Ureter (tissue), 1 donor: Measurements from ENCODE around the gene PLXNA2. TPM values are rescaled to one million over a fixed set of nuclear protein-coding genes. Genes with fewer than 3 reads are reported as not detected.

ENCODE experiments used
- DNase-seq: peaks from one replicate; pipeline ENCODE4 v3.0.0-alpha.2; 2020; ENCODE audit warnings: low spot score
- total RNA-seq: library from RNA; stranded (reverse); gene quantifications from one replicate; pipeline ENCODE4 v1.2.4, GENCODE V29; 2023
- donor health status: DM: yes; HTN: yes; CAD: no.

Gene PLXNA2, protein sequence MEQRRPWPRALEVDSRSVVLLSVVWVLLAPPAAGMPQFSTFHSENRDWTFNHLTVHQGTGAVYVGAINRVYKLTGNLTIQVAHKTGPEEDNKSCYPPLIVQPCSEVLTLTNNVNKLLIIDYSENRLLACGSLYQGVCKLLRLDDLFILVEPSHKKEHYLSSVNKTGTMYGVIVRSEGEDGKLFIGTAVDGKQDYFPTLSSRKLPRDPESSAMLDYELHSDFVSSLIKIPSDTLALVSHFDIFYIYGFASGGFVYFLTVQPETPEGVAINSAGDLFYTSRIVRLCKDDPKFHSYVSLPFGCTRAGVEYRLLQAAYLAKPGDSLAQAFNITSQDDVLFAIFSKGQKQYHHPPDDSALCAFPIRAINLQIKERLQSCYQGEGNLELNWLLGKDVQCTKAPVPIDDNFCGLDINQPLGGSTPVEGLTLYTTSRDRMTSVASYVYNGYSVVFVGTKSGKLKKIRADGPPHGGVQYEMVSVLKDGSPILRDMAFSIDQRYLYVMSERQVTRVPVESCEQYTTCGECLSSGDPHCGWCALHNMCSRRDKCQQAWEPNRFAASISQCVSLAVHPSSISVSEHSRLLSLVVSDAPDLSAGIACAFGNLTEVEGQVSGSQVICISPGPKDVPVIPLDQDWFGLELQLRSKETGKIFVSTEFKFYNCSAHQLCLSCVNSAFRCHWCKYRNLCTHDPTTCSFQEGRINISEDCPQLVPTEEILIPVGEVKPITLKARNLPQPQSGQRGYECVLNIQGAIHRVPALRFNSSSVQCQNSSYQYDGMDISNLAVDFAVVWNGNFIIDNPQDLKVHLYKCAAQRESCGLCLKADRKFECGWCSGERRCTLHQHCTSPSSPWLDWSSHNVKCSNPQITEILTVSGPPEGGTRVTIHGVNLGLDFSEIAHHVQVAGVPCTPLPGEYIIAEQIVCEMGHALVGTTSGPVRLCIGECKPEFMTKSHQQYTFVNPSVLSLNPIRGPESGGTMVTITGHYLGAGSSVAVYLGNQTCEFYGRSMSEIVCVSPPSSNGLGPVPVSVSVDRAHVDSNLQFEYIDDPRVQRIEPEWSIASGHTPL (N-terminal part only)
- total RNA-seq: 51.7 TPM

DNA sequence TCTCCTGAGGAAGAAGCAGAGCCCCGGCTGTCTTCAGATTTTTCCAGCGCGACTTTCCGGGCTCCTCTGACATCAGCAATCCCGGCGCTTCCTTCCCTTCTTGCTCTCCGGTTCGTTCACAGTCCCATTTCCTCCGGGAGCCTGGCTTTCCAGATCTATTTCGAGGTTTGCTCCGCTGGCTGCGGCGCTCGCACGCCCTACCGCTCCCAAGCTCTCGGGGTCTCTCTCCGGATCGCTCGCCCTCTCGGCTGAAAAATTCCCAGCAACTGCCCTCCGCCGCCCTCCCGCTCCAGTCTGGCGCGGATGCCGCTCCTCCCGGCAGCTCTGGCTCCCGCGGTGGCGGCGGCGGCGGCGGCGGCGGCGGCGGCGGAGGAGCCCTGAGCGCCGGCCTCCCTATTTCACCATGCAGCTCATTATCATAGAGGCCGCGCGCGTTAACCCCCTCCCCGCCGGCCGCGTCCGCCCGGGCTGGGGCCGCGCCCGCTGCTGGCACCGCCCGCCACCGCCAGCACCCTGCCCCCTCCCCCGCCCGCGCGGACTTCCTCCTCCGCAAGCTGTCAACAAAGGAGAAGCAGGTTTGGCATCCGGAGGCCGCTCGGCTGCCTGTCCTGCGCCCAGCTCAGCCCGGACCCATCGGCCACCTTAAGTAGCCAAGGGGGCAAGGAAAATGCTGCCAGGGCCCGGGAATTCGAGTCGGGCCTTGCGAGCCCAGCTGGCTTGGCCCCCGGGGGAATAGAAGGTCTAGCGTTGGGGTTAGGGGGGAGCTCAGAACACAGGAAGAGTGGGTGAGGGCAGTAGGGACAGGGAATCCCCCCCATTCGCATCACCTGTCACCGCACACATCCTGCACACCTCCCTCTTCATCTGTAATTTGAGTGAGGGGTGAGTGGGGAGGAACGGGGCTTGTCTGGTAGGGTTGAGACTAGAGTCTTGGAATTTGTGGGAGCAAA lies at the start of gene PLXNA2:
TSS of gene PLXNA2 (minus strand) at position 418 of the 950 bp plus-strand sequence. CDS start 26,462 bp downstream, outside the sequence.
- peak; percentile 91 for DNase-seq

DNA sequence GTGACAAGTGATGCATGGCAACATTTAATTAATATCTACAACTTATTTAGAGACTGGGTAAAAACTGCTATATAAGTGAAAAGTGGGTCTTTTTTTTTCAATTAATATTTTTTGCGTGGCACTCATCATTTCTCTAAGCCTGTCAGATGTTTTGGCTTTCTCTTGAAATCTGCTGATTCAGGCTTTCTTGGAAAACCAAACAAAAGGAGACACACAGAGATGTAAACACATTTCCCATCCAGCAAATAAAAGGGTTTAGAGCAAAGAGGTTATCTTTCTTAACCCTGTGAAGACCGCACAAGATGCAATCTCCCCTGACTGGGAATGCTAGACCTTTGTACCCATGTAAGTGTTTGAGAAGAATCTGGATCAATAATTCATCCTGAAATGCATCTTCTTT lies 48.7 kb upstream of the PLXNA2 start:
- DNase-seq: no peak

- no peak for DNase-seq
Observed at GRCh38 chr1:208291923-208292711, 47.9 kb upstream of the PLXNA2 start.

DNA sequence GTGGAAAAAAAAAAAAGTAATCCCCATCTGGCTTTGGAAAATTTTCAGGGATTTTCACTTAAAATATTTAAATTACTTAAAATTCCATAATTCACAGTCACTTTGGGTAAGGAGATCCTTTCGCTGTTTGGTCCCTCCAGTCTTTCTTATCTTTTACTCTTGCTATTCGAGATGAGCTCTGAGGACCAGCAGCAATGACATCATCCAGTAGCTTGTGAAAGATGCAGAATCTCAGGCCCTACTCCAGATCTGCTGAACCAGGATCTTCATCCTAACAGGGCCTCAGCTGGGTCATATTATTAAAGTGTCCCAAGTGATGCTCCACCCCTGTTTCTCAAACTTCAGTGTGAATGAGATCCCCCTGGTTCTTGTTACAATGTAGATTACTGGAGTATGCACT lies 46.9 kb upstream of the PLXNA2 start:
- DNase-seq: no peak

DNA sequence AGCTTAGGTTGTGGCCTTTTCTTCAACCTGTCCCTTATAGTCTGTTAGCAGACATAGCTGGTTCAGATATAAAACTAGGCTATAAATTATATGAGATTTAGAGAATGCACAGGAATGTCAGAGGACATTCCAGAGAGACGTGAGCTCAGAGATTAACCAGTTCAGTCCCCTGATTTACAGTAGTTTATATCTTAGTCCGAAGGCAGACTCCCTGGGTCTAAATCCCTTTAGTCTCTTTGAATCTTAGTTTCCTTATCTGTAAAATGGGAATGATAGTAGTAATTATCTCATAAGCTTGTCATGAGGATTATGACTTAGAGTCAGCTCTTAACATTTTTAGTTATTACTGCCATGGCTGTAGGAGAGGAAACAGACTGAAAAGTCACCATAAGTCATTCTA lies 45.5 kb upstream of the PLXNA2 start:
- no peak for DNase-seq

DNA sequence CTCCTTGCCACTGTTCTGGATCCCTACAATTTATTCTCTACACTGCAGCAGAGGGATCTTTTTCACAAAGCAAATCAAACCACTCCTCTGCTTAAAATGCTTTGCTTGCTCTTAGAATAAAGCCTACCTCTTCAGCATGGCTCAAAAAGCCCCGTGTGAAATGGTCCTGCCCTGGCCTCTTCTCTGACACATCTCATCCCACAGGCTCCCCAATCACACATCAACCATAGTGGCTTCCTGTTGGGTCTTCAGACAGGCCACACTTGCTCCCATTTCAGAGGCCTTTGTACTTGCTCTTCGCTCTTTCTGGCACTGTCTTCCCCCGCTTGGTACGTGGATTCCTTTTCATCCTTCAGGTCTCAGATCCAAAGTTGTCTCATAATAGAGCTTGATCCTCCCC lies 44.3 kb upstream of the PLXNA2 start:
- DNase-seq: no peak

GRCh38 chr1:208280681-208281450 lies 36.7 kb upstream of the PLXNA2 start:
- no peak for DNase-seq

DNA sequence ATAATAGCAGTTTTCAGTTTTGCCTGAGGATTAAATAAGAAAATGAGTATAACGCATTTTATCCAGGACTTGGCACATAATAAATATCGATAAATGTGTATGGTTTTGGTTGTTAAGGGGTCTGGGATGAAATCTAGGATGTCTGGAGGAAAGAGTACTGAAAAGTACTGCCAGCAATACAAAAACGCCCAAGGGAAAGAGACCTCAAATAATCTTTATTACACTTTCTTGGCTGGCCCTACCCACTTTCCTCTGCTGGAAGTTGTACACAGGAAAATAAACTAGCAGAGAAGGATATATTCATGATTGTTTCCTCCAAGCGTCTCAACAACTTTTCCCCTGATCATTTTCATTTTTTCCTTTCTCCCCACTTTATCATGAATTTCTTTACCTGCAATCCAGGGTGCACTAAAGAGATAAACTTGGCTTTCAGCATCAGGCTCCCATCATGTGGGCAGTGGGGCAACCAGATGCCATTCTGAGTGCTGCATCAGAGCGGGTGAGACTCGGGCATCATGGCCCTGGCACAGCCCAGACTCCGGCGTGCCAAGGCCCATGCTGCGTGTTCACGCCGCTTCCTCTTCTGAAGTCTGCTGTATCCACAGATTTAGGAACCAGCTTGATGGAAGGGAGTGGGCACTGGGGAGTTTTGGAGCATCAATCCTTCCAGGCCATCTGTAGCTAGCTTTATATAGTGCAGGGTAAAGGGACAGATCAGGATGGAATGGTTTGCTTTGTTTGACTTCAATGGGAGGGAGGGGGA lies 35.8 kb upstream of the PLXNA2 start:
- no peak for DNase-seq

DNA sequence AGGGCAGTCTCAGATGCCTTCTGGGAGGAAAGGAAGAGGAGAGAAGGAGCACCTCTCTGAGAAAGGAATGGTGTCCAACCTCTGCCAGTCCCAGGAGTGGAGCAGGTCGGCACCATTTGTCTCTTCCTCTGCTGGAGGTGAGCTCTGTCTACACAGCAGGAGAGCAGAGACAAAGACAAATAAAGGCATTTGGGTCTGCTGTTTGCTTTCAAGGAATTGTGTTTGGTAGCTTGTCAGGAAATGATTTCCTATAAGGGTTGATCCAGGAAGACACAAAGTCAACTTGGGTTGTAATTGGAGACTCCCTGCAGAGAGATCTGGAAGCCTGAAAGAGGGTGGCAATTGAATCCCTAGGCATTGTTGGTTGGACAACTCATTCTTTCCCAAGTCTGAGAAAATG lies 34.5 kb upstream of the PLXNA2 start:
- DNase-seq: no peak

DNA sequence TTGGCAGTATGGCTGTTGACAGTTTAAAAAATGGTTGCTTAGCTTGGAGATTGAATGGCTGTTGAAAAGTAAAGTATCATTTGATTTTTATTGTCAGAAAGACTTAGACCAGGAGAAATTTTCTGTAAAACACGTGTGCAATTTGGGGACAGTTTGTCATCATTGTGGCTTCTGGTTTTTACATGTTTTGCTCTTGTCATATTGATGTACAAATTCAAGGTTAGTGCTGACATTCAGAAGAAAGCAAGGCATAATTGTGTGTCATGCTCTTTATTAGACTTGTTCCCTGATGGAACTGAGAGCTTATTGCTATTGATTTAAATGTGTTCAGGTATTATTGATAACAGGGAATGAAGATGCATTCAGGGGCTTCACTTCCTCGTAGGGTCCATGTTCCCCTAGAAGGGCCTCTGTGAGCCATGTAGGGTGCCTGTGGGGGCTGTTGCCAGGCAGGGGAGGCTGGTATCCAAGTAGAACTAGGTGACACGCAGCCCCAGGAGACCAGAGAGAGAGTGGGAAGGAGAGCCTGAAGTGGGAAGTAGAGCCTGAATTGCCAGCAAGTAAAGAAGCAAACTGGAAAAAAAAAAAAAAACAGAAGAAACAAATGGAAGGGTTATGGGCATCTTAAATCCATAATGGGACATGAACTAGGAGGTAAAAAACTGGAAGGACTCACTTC lies 32.7 kb upstream of the PLXNA2 start:
- DNase-seq: no peak

GRCh38 chr1:208275083-208275482 lies 30.9 kb upstream of the PLXNA2 start:
- no peak for DNase-seq

GRCh38 chr1:208273386-208274017 lies 29.3 kb upstream of the PLXNA2 start:
- DNase-seq: no peak

GRCh38 chr1:208272713-208273112 lies 28.5 kb upstream of the PLXNA2 start:
- DNase-seq: no peak

DNA sequence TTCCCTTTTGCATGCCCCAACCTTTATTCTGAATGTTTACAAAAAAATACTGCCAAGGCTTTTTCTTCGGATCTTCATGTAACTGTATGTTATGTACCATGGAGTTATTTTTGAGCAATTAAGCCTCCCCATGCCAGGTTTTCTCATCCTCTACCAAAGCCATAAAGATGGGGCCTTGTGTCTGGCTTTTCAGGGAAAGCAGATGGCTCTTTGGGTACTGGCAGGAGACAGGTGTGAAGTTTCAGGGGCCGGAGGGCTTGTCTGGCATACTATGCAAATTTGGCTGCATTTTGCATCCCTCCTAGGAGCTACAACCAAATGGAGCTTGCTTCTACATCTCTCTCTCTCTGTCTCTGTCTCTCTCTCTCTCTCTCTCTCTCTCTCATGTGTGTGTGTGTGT lies 28.1 kb upstream of the PLXNA2 start:
- no peak for DNase-seq

GRCh38 chr1:208271236-208271635 lies 27.1 kb upstream of the PLXNA2 start:
- no peak for DNase-seq

DNA sequence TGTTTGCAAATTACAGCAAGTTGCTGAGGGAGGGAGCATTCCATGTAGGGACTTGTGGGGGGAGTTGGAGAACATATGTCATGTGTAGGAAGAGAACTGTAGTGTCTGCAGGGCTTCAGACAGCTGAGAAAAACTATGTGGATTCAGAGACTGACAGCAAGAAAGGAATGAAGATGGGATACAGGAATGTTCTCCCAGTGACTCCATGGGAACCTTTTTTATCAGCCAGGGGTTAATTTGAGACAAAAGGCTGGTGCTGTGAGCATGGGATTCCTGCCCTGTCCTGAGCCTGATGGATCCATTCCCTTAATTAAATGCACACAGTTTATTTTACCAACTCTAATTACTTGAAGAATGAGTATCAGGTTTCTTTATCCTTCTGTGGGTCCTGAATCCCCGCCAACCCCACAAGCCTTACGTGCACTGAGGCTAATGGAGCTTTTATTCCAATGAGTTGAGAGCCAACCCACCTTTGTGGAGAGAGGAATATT lies 26.5 kb upstream of the PLXNA2 start:
- no peak for DNase-seq

DNA sequence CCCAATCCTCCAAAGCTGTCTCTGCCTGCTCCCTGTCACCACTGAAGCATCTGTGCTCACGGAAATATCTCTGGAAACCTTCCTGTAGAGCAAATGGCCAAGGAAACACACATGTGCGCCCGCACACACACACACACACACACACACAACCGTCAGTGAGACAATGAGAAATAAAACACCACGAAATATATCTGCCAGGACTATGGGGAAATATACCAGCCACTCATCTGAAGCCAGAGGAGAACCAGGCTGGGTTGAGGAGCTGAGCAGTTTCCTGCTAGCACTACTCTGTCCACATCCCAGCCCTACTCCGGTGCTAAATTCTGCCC lies 25.1 kb upstream of the PLXNA2 start:
- DNase-seq: no peak
